ENCODE measurements around the gene JUP. TPM values are rescaled to one million over a fixed set of nuclear protein-coding genes. Genes with fewer than 3 reads are reported as not detected.

The JUP gene
- total and polyA plus RNA-seq, 2 experiments from 2014 or later: 209 to 214 TPM

DNA sequence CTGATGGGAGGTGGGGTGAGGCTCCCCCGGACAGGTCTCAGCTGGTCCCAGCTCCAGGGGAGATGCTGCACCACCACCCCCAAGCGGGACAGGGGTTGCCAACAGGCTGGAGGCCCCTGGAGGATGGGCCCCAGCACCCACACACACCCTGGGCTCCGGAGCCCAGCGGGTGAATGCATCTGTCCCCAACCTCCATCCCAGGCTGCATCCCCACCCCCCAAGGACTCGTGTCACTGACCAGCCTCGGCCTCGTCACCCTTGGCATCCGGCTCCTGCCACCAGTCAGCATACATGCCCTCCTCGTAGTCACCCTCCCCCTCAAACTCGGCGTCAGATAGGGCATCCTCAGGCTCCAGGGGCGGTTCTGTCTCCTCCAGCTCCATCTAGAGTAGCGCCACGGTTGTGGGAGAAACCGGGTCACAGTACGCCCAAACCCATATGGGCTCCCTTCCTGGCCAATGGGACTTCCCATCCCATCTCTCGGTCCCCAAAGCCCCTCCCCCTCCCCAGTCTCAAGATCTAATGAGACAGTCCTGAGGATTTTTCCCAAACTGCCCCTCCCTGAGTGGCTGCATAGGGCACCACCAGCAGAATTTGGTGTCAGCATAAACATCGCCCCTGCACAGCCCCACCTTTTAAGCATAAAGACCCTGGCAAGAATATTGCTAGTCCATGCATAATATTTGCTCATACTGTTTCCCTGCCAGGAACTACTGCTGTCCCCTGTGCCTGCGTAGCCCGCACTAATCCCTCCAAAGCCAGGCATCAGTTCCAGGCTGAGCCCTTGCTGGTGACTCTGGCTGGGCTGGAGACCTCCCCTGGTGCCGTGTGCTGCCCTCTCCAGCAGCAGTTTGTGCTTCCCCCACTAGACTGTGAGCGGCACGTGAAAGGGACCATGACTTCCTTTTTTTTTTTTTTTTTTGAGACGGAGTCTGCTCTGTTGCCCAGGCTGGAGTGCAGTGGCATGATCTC is 16.8 kb upstream of the JUP start:
- H3K9me2 ChIP-seq (replicated peaks; ENCODE audit: insufficient read depth): no peaks in the 10 kb centered on the region
- no peak for TF ChIP-seq CTCF (IDR thresholded peaks at IDR 0.05; ENCODE audit: poor library complexity)
- no peak for TF ChIP-seq EZH2phosphoT487 (IDR thresholded peaks at IDR 0.05; ENCODE audit: low read depth, severe bottlenecking, unreplicated experiment)
- no peak for TF ChIP-seq EZH2 (IDR thresholded peaks at IDR 0.05; ENCODE audit: borderline replicate concordance)
- peak; percentile 6 for DNase-seq (ENCODE audit: low spot score)
- H3K4me2 ChIP-seq: no peak overlapping the region
- no peak overlapping the region for H3K27ac ChIP-seq
- H3K4me1 ChIP-seq (ENCODE audit: insufficient read depth): peaks cover 21% of the 10 kb centered on the region
- 89% methylated on average over 21 of the region's 24 CpGs for WGBS (ENCODE audit: low lambda C conversion rate, missing lambda C conversion rate)
- no peaks in the 10 kb centered on the region for H4K20me1 ChIP-seq (ENCODE audit: insufficient read depth, poor library complexity, severe bottlenecking)
- peaks cover under 1% of the 10 kb centered on the region for H3K79me2 ChIP-seq
- H3K36me3 ChIP-seq (replicated peaks; ENCODE audit: insufficient read depth, low read depth): no peaks in the 10 kb centered on the region
- no peaks in the 10 kb centered on the region for H3K9me3 ChIP-seq (ENCODE audit: low read depth)
- H3K4me3 ChIP-seq: no peak overlapping the region
- no peaks in the 10 kb centered on the region for H3K27me3 ChIP-seq
- H2AFZ ChIP-seq: no peak overlapping the region

GRCh38 chr17:41801374-41802271 is 15.1 kb upstream of the JUP start:
- peak overlapping the region; percentile 61 for H3K4me2 ChIP-seq
- no peaks in the 10 kb centered on the region for H3K9me3 ChIP-seq (ENCODE audit: low read depth)
- H3K79me2 ChIP-seq: no peaks in the 10 kb centered on the region
- H4K20me1 ChIP-seq (ENCODE audit: insufficient read depth, poor library complexity, severe bottlenecking): no peaks in the 10 kb centered on the region
- TF ChIP-seq EZH2 (IDR thresholded peaks at IDR 0.05; ENCODE audit: borderline replicate concordance) (no peak), EZH2phosphoT487 (IDR thresholded peaks at IDR 0.05; ENCODE audit: low read depth, severe bottlenecking, unreplicated experiment) (no peak), CTCF (IDR thresholded peaks at IDR 0.05; ENCODE audit: poor library complexity) (peak; percentile 95)
- no peak overlapping the region for H3K4me3 ChIP-seq
- peak; percentile 89 for DNase-seq (ENCODE audit: low spot score)
- H3K4me1 ChIP-seq (ENCODE audit: insufficient read depth): peaks cover 16% of the 10 kb centered on the region
- H3K36me3 ChIP-seq (replicated peaks; ENCODE audit: insufficient read depth, low read depth): no peaks in the 10 kb centered on the region
- WGBS (ENCODE audit: low lambda C conversion rate, missing lambda C conversion rate): 15% methylated on average over 14 of the region's 14 CpGs
- no peak overlapping the region for H2AFZ ChIP-seq
- no peaks in the 10 kb centered on the region for H3K27me3 ChIP-seq
- peak overlapping the region; percentile 91 for H3K27ac ChIP-seq
- H3K9me2 ChIP-seq (replicated peaks; ENCODE audit: insufficient read depth): no peaks in the 10 kb centered on the region

DNA sequence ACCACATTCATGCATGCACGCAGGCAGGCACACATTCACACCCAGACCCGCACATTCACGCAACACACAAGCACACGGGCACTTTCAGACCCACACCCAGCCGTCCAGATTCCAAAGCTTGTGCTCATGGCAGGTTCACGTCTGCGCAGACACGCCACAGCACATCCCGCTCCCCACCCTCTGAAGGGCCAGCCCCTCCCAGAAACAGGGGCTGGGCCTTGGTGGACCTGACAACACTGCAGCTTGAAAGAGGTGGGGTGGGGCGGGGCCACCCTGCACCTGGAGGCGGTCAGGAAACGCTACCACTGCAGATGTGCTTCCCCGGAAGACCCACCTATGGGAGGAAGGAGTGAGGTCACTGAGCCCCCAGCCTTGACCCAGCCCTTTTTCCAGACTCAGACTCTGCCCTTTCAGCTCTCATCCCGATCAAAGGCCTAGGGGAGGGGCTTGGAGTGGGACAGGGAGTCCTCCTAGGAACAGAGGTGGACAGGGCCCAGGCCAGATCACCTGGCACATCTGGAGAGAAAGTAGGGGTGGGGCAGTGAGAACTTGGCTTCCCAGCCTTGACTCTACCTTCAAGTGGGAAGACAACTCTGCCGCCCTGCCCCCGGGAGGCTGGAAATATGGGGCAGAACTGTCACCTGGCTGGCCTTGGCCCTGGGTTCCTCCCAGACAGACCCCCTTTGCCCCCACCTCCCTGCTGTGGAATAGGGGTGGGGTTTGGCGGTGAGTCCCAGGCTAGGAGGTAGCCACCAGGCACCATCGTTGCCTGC is 14.3 kb upstream of the JUP start:
- no peak overlapping the region for H2AFZ ChIP-seq
- no peaks in the 10 kb centered on the region for H3K9me2 ChIP-seq (replicated peaks; ENCODE audit: insufficient read depth)
- peak overlapping the region; percentile 98 for H3K27ac ChIP-seq
- H3K4me1 ChIP-seq (ENCODE audit: insufficient read depth): peaks cover 17% of the 10 kb centered on the region
- no peaks in the 10 kb centered on the region for H3K9me3 ChIP-seq (ENCODE audit: low read depth)
- WGBS (ENCODE audit: low lambda C conversion rate, missing lambda C conversion rate): 19% methylated on average over 17 of the region's 18 CpGs
- H3K79me2 ChIP-seq: no peaks in the 10 kb centered on the region
- TF ChIP-seq CTCF (IDR thresholded peaks at IDR 0.05; ENCODE audit: poor library complexity) (no peak), EZH2phosphoT487 (IDR thresholded peaks at IDR 0.05; ENCODE audit: low read depth, severe bottlenecking, unreplicated experiment) (no peak), EZH2 (IDR thresholded peaks at IDR 0.05; ENCODE audit: borderline replicate concordance) (no peak)
- H3K27me3 ChIP-seq: no peaks in the 10 kb centered on the region
- H3K4me3 ChIP-seq: no peak overlapping the region
- H3K4me2 ChIP-seq: peak overlapping the region; percentile 61
- no peaks in the 10 kb centered on the region for H4K20me1 ChIP-seq (ENCODE audit: insufficient read depth, poor library complexity, severe bottlenecking)
- H3K36me3 ChIP-seq (replicated peaks; ENCODE audit: insufficient read depth, low read depth): no peaks in the 10 kb centered on the region
- DNase-seq (ENCODE audit: low spot score): peak; percentile 96

Measured in hepatocyte (in vitro differentiated cells).